ENCODE measurements around the gene ASAH2. TPM values are rescaled to one million over a fixed set of nuclear protein-coding genes. Genes with fewer than 3 reads are reported as not detected.
A peak's percentile ranks its signal among the peaks of the same experiment; 100 is the strongest.

ASAH2 gene
- 10 to 100 TPM in 1 of 4 donors, 1 to 10 TPM in 2, under 1 TPM in 1; 0.83 to 52.2 (median 5.7) TPM for total RNA-seq

DNA sequence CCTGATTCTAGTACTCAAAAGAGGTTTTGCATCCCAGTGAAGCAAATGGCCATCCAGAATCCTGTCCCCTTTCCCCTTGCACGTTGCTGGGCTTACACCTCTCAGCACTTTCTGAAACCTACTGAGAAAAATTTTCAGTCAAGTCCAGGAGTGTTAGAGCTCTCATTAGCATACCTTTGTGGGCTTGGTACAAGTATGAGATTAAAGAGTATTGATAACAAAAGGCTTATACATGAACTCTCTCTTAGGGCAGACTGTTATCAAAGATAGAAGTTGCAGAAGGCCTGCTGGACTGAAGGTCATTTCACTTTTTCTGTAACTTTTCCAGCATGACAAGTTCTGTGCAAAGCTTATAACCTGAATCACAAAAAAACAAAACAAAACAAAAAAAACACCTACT lies at the start of gene ASAH2:
Gene ASAH2 (minus strand): TSS at position 123 of the 400 bp plus-strand sequence. CDS start 2,906 bp downstream, outside the sequence.
- Histone ChIP-seq H3K4me3 (no peak within 1 kb of the TSS), H3K4me1 (peaks cover 0 to 19% (median 0%) of the 10 kb centered on the region in 4 donors)
- DNase-seq: no peak

DNA sequence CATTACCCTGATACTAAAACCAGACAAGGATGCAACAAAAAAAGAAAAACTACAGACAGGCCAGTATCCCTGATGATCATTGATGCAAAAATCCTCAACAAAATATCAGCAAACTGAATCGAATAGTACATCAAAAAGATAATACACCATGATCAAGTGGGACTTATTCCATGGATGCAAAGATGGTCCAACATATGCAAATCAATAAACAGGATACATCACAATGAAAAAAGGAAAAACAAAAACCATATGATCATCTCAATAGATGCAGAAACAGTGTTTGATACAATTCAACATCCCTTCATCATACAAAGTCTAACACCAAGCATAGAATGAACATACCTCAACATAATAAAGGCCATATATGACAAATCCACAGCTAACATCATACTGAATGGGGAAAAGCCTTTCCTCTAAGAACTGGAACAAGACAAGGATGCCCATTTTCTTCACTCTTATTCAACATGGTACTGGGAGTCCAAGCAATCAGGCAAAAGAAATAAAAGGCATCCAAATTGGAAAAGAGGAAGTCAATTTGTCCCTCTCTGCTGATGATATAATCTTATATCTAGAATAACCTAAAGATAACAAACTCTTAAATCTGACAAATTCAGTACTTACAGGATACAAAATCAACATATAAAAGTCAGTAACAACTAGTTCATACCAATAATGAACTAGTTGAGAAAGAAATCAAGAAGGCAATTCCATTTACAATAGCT lies 48.8 kb upstream of the ASAH2 start:
- Histone ChIP-seq H3K9me3 (peaks cover 0 to 4% (median 0%) of the 10 kb centered on the region in 4 donors), H3K36me3 (no peaks in the 10 kb centered on the region), H3K27ac (no peak overlapping the region), H3K27me3 (no peaks in the 10 kb centered on the region), H3K4me1 (no peaks in the 10 kb centered on the region), H3K4me3 (no peak overlapping the region)
- no peak for DNase-seq
- TF ChIP-seq POLR2A (IDR thresholded peaks at IDR 0.05): no peak

More for the DNA sequence above, at the start of gene ASAH2:
- H3K36me3 ChIP-seq: no peaks in the 10 kb centered on the region
- no peak for TF ChIP-seq POLR2A (IDR thresholded peaks at IDR 0.05)
- TF ChIP-seq, protein P1, sequence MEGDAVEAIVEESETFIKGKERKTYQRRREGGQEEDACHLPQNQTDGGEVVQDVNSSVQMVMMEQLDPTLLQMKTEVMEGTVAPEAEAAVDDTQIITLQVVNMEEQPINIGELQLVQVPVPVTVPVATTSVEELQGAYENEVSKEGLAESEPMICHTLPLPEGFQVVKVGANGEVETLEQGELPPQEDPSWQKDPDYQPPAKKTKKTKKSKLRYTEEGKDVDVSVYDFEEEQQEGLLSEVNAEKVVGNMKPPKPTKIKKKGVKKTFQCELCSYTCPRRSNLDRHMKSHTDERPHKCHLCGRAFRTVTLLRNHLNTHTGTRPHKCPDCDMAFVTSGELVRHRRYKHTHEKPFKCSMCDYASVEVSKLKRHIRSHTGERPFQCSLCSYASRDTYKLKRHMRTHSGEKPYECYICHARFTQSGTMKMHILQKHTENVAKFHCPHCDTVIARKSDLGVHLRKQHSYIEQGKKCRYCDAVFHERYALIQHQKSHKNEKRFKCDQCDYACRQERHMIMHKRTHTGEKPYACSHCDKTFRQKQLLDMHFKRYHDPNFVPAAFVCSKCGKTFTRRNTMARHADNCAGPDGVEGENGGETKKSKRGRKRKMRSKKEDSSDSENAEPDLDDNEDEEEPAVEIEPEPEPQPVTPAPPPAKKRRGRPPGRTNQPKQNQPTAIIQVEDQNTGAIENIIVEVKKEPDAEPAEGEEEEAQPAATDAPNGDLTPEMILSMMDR (IDR thresholded peaks at IDR 0.05): no peak
- peak within 1 kb of the TSS in 2 of 4 donors; percentile 16 to 23 for H3K27ac ChIP-seq
- no peaks in the 10 kb centered on the region for H3K27me3 ChIP-seq
- H3K9me3 ChIP-seq: no peaks in the 10 kb centered on the region

DNA sequence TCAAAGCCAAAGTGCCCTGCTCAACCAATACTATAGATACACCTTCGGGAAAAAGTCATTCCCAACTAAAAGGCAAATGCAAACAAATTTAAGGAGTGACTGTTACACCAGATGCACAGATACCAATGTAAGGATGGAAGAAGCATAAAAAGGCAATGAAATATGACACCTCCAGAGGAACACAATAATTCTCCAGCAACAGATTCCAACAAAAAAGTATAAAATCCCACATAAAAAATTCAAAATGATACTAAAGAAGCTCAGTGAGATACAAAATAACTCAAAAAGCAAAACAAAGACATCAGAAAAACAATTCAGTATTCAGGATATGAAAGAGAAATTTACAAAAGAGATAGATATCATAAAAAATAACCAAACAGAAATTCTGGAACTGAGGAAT lies 44.1 kb upstream of the ASAH2 start:
- DNase-seq: no peak
- peaks cover 0 to 4% (median 0%) of the 10 kb centered on the region in 4 donors for H3K9me3 ChIP-seq
- H3K4me1 ChIP-seq: peaks cover 0 to 8% (median 1%) of the 10 kb centered on the region in 4 donors
- H3K27me3 ChIP-seq: no peaks in the 10 kb centered on the region
- H3K4me3 ChIP-seq: no peak overlapping the region
- H3K27ac ChIP-seq: no peak overlapping the region
- no peaks in the 10 kb centered on the region for H3K36me3 ChIP-seq
- TF ChIP-seq POLR2A (IDR thresholded peaks at IDR 0.05): no peak

DNA sequence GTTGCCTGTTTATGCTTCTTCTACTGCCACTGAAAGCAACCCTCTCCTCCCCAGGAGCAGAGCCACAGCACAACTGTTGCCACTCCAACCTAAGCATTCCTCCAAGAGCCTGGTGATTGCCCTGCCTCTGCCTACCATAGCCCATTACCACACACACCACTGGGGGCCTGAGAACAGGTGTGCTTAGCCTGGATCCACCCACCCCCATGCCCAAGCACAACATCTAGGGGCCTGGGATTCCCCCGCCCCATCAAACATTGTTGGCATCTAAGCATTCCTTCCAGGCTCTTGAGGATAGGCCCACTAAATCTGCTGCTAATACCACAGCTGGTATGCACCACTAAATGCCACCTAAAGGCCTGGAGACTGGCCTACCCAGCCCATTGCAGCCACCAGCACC lies 43.3 kb upstream of the ASAH2 start:
- Histone ChIP-seq H3K9me3 (peaks cover 0 to 4% (median 0%) of the 10 kb centered on the region in 4 donors), H3K27ac (peak overlapping the region in 2 of 4 donors; percentile 65 to 68), H3K36me3 (no peaks in the 10 kb centered on the region), H3K27me3 (no peaks in the 10 kb centered on the region), H3K4me3 (no peak overlapping the region), H3K4me1 (peaks cover 0 to 8% (median 1%) of the 10 kb centered on the region in 4 donors)
- TF ChIP-seq, protein P1 (IDR thresholded peaks at IDR 0.05): no peak
- no peak for TF ChIP-seq POLR2A (IDR thresholded peaks at IDR 0.05)
- no peak for DNase-seq

DNA sequence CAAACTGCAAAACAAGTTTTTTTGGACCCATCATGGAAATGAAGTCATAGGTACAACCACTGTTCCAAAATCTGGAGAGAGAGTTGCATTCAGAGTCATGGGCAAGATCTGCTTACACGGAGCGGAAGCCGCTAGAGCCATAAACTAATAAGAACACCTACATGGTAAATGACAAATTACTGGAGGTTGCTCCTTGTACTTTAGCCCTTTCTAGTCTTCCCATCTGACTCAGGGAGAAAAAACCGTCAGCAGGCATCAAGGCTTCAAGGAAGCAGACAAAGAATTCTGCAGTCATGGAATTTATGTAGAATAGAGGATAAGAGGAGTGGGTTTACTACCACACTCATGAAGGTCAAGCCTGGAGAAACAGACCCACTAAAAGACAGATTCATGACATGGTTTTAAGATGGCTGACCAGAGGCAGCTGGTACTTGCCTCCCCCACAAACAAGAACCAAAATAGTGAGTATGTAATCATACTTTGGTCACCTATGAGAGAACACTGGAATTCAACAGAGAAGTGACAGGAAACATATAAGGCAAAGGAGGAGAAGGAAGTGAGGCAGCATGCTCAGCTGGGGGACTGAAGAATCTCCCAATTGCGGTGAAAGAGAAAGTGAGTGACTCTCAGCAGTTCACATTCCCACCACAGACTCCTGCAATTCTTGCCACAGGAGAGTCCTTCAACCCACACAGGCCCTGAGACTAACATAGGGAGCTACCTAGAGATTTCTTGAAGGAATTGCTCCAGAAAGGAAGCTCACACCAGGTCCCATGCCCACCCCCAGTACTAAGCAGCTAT lies 42.4 kb upstream of the ASAH2 start:
- TF ChIP-seq POLR2A (IDR thresholded peaks at IDR 0.05): no peak
- TF ChIP-seq, protein P1 (IDR thresholded peaks at IDR 0.05): peak in 1 of 6 experiments; percentile 25
- Histone ChIP-seq H3K4me3 (no peak overlapping the region), H3K36me3 (no peaks in the 10 kb centered on the region), H3K27me3 (no peaks in the 10 kb centered on the region), H3K4me1 (peaks cover 0 to 8% (median 1%) of the 10 kb centered on the region in 4 donors), H3K27ac (peak overlapping the region in 3 of 4 donors; percentile 32 to 68 (median 65)), H3K9me3 (peaks cover 0 to 4% (median 0%) of the 10 kb centered on the region in 4 donors)
- no peak for DNase-seq

DNA sequence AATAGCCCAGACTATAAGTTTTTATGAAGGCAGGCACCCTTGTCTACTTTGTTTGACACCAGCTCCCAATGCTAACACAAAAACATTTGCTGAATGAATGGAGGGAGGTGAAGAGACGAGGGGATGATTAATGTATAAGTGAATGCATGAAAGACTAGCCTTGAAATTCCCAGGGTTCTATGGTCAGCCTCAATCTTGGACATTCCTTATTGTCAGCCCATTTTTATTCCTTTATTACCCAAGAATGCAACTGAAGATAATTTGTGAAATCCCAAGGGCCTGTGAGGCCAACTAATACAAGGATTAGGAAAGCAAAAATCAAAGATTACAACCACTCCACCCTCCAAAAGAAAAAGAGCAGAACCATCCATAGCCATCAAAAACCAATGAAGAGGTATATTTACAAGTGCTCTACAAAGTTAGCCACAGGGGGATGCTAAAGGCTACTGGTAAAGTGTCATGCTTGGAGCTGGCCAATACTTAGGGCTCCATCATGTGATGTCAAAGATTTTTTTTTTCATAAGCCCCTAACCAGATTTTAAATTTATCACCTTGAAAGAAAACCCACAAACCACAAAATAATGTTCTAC lies 40.0 kb upstream of the ASAH2 start:
- Histone ChIP-seq H3K9me3 (no peaks in the 10 kb centered on the region), H3K27me3 (no peaks in the 10 kb centered on the region), H3K27ac (no peak overlapping the region), H3K4me3 (no peak overlapping the region), H3K36me3 (no peaks in the 10 kb centered on the region), H3K4me1 (peaks cover 0 to 8% (median 1%) of the 10 kb centered on the region in 4 donors)
- TF ChIP-seq, protein P1 (IDR thresholded peaks at IDR 0.05): peak in 3 of 6 experiments; percentile 25 to 39 (median 27)
- no peak for TF ChIP-seq POLR2A (IDR thresholded peaks at IDR 0.05)
- no peak for DNase-seq

Data from Peyer's patch (tissue), 4 donors.